Measurements from ENCODE around the gene TEFM.

DNA sequence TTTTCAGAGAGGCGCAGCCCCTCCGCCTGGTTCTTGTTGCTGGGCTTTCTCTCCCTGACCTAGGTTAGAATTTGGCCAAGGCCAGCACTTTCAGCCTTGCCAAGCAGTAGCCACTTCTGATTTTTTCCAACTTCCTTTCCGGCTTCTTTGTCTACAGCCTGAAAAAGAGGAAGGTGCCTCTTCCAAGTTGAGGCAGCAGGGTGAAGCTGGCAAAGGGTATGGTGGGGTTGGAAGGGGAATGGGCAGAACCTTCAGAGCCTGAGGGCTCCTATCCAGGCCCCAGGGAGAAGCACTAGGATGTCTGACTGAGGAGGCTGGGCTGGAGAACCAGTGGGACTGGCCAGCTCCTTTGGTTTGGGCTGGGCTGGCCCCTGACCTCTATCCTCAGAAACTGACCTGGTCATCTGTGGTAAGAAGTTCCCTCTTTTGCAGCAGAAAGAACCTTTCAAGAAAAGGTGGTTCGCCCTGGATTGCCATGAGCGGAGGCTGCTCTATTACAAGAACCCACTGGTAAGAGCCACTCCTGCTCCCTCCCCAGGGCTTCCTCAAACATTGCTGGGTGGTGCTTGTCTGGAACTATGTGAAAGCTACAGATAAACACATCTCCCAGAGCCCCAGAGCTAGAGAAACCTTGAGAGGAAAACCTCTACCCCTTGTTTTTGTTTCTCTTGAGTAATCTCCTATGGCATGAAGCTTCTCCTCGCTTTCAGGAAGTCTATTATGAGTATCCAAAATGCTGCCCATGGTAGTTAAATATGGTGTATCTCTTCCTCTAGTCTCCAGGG, 48.2 kb upstream of the TEFM start:
- TF ChIP-seq, protein P1, sequence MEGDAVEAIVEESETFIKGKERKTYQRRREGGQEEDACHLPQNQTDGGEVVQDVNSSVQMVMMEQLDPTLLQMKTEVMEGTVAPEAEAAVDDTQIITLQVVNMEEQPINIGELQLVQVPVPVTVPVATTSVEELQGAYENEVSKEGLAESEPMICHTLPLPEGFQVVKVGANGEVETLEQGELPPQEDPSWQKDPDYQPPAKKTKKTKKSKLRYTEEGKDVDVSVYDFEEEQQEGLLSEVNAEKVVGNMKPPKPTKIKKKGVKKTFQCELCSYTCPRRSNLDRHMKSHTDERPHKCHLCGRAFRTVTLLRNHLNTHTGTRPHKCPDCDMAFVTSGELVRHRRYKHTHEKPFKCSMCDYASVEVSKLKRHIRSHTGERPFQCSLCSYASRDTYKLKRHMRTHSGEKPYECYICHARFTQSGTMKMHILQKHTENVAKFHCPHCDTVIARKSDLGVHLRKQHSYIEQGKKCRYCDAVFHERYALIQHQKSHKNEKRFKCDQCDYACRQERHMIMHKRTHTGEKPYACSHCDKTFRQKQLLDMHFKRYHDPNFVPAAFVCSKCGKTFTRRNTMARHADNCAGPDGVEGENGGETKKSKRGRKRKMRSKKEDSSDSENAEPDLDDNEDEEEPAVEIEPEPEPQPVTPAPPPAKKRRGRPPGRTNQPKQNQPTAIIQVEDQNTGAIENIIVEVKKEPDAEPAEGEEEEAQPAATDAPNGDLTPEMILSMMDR (IDR thresholded peaks at IDR 0.05) = no peak
- TF ChIP-seq POLR2A (IDR thresholded peaks at IDR 0.05) (no peak), POLR2AphosphoS5 (IDR thresholded peaks at IDR 0.05) (no peak)
